PC-9 (cell line): ENCODE measurements around the gene ABCF3. TPM values are rescaled to one million over a fixed set of nuclear protein-coding genes. Genes with fewer than 3 reads are reported as not detected.

Source experiments
- BruUV-seq: library from RNA; stranded (reverse); fragments of 400-500 nt; replicated peaks from 2 replicates; lab custom pipeline; 2021; lab: Mats Ljungman, UMichigan
- CTCF ChIA-PET: fragments of 300-600 bp; sonication (Branson Sonifier 250); formaldehyde crosslinking; loops from one replicate; lab custom pipeline; 2022; ENCODE audit warnings: antibody characterized with exemption; lab: Charles Lee
- POLR2A ChIA-PET: fragments of 300-600 bp; sonication (Branson Sonifier 250); formaldehyde crosslinking; loops from one replicate; lab custom pipeline; 2022; ENCODE audit warnings: antibody characterized with exemption; ENCODE audit not compliant: unreplicated experiment; lab: Charles Lee
- DNase-seq, 2 experiments: peaks; one replicate each; pipeline versions ENCODE4 v3.0.0 to v3.0.0-alpha.2; 2015 to 2022; ENCODE audit warnings: mixed read lengths in 1 of 2
- H2AFZ ChIP-seq: fragments of 200-600 bp; sonication (generic); 2 replicates; pipeline ENCODE4 v1.8.1; 2017; ENCODE audit warnings: antibody characterized with exemption
- H3F3A ChIP-seq: fragments of 200-600 bp; sonication (generic); 2 replicates; pipeline ENCODE4 v1.8.1; 2017; ENCODE audit warnings: antibody characterized with exemption, mild to moderate bottlenecking, low read depth; ENCODE audit not compliant: insufficient read depth
- H3K27ac ChIP-seq: fragments of 200-600 bp; sonication (generic); 2 replicates; pipeline ENCODE4 v1.6.1; 2016; ENCODE audit warnings: mixed run types
- H3K27me3 ChIP-seq: fragments of 200-600 bp; sonication (generic); 2 replicates; pipeline ENCODE4 v1.6.1; 2016; ENCODE audit warnings: low read depth, mixed run types; ENCODE audit not compliant: insufficient read depth
- H3K36me3 ChIP-seq: fragments of 200-600 bp; sonication (generic); 2 replicates; pipeline ENCODE4 v1.6.1; 2016; ENCODE audit warnings: low read depth, mixed run types
- H3K4me1 ChIP-seq: fragments of 200-600 bp; sonication (generic); replicated peaks from 2 replicates; pipeline ENCODE4 v1.6.1; 2016; ENCODE audit warnings: mixed run types; ENCODE audit not compliant: insufficient read depth
- H3K4me2 ChIP-seq: fragments of 200-600 bp; sonication (generic); 2 replicates; pipeline ENCODE4 v1.6.1; 2017; ENCODE audit warnings: mixed run types
- H3K4me3 ChIP-seq: fragments of 200-600 bp; sonication (generic); 2 replicates; pipeline ENCODE4 v1.6.1; 2016; ENCODE audit warnings: mixed run types
- H3K79me2 ChIP-seq: fragments of 200-600 bp; sonication (generic); 2 replicates; pipeline ENCODE4 v1.6.1; 2017; ENCODE audit warnings: low read depth, mixed run types
- H3K9me2 ChIP-seq: fragments of 200-600 bp; sonication (generic); 2 replicates; pipeline ENCODE4 v1.8.1; 2017; ENCODE audit warnings: mild to moderate bottlenecking; ENCODE audit not compliant: insufficient read depth
- H3K9me3 ChIP-seq: fragments of 200-600 bp; sonication (generic); 2 replicates; pipeline ENCODE4 v1.8.1; 2016; ENCODE audit warnings: low read depth; ENCODE audit not compliant: insufficient read depth
- H4K20me1 ChIP-seq: fragments of 200-600 bp; sonication (generic); 2 replicates; pipeline ENCODE4 v1.8.1; 2017; ENCODE audit not compliant: insufficient read depth
- EZH2 ChIP-seq: fragments of 200-600 bp; sonication (generic); IDR thresholded peaks from 2 replicates; pipeline ENCODE4 v1.8.0; 2017; ENCODE audit warnings: antibody characterized with exemption, low read depth
- intact Hi-C: fragments of 100-400 bp; cut with micrococcal nuclease; formaldehyde crosslinking; loops from one replicate; pipeline ENCODE4 v1.10.0; 2022; ENCODE audit not compliant: unreplicated experiment
- total RNA-seq: library from RNA; stranded (reverse); gene quantifications from 2 replicates; pipeline ENCODE4 v1.2.3, GENCODE V29; 2021
- TF ChIP-seq, protein P1 (sequence below): fragments of 200-600 bp; sonication (generic); conservative IDR thresholded peaks from 2 replicates; pipeline ENCODE4 v1.6.1; 2017; ENCODE audit warnings: mixed run types, antibody characterized with exemption, mild to moderate bottlenecking, moderate library complexity

Gene ABCF3
- total RNA-seq, 1 experiment from 2014 or later = 98.8 TPM

GRCh38 chr3:184168363-184169120, 17.5 kb upstream of the ABCF3 start:
- 0 out of 2 replicates have a peak overlapping the region, but pooled peaks have one; percentile 3 for H3K27ac ChIP-seq
- ChIA-PET POLR2A (no interaction called here), CTCF (no interaction called here)
- 0 out of 2 replicates have a peak, but pooled peaks cover 3% of the 10 kb centered on the region for H4K20me1 ChIP-seq
- no peak overlapping the region for H2AFZ ChIP-seq
- peaks cover 35% of the 10 kb centered on the region for H3K36me3 ChIP-seq
- no peaks in the 10 kb centered on the region for H3K9me3 ChIP-seq
- H3K4me1 ChIP-seq = no peaks in the 10 kb centered on the region
- TF ChIP-seq EZH2 = no peak
- TF ChIP-seq, protein P1, sequence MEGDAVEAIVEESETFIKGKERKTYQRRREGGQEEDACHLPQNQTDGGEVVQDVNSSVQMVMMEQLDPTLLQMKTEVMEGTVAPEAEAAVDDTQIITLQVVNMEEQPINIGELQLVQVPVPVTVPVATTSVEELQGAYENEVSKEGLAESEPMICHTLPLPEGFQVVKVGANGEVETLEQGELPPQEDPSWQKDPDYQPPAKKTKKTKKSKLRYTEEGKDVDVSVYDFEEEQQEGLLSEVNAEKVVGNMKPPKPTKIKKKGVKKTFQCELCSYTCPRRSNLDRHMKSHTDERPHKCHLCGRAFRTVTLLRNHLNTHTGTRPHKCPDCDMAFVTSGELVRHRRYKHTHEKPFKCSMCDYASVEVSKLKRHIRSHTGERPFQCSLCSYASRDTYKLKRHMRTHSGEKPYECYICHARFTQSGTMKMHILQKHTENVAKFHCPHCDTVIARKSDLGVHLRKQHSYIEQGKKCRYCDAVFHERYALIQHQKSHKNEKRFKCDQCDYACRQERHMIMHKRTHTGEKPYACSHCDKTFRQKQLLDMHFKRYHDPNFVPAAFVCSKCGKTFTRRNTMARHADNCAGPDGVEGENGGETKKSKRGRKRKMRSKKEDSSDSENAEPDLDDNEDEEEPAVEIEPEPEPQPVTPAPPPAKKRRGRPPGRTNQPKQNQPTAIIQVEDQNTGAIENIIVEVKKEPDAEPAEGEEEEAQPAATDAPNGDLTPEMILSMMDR = no peak
- peaks cover 26% of the 10 kb centered on the region; the same call in 1 of the 2 replicates for H3F3A ChIP-seq
- H3K79me2 ChIP-seq = no peaks in the 10 kb centered on the region
- intact Hi-C loops = no loop called here
- no peak for DNase-seq
- no peak overlapping the region for H3K4me2 ChIP-seq
- H3K27me3 ChIP-seq = no peaks in the 10 kb centered on the region
- no peak overlapping the region for H3K4me3 ChIP-seq
- no TSS peak for BruUV-seq
- H3K9me2 ChIP-seq = no peaks in the 10 kb centered on the region

- H3K79me2 ChIP-seq = peaks cover 5% of the 10 kb centered on the region
- CTCF ChIA-PET = interaction anchor here (0.5 kb wide), 1 partner anchor 842 kb away, joined by 3 read pairs; no protein-coding TSS in a partner anchor
- no peak for TF ChIP-seq EZH2
- TF ChIP-seq, protein P1 = no peak
- intact Hi-C loops = no loop called here
- no peak overlapping the region for H3K27ac ChIP-seq
- no peak overlapping the region for H2AFZ ChIP-seq
- no peak for DNase-seq
- no peaks in the 10 kb centered on the region for H3K4me1 ChIP-seq
- H3K36me3 ChIP-seq = peaks cover 26% of the 10 kb centered on the region; the same call in 1 of the 2 replicates
- POLR2A ChIA-PET = no interaction called here
- BruUV-seq = no TSS peak
- 0 out of 2 replicates have a peak, but pooled peaks cover 3% of the 10 kb centered on the region for H4K20me1 ChIP-seq
- H3K4me3 ChIP-seq = no peak overlapping the region
- no peaks in the 10 kb centered on the region for H3K9me2 ChIP-seq
- H3K27me3 ChIP-seq = no peaks in the 10 kb centered on the region
- H3K4me2 ChIP-seq = no peak overlapping the region
- H3K9me3 ChIP-seq = no peaks in the 10 kb centered on the region
- H3F3A ChIP-seq = peaks cover 34% of the 10 kb centered on the region; the same call in 1 of the 2 replicates
Measured at GRCh38 chr3:184169896-184170875, 15.8 kb upstream of the ABCF3 start.

- H3K79me2 ChIP-seq = peaks cover 18% of the 10 kb centered on the region
- POLR2A ChIA-PET = interaction anchor here (0.6 kb wide), 1 partner anchor 43 kb away, joined by 3 read pairs; no protein-coding TSS in a partner anchor
- no peak for DNase-seq
- no peak for TF ChIP-seq EZH2
- TF ChIP-seq, protein P1 = no peak
- H3K4me2 ChIP-seq = no peak overlapping the region
- H3K4me3 ChIP-seq = no peak overlapping the region
- no peaks in the 10 kb centered on the region for H3K9me2 ChIP-seq
- CTCF ChIA-PET = no interaction called here
- H3K36me3 ChIP-seq = 0 out of 2 replicates have a peak, but pooled peaks cover 13% of the 10 kb centered on the region
- H4K20me1 ChIP-seq = 0 out of 2 replicates have a peak, but pooled peaks cover 3% of the 10 kb centered on the region
- no peak overlapping the region for H2AFZ ChIP-seq
- H3K9me3 ChIP-seq = no peaks in the 10 kb centered on the region
- no peaks in the 10 kb centered on the region for H3K27me3 ChIP-seq
- H3F3A ChIP-seq = peaks cover 42% of the 10 kb centered on the region; the same call in 1 of the 2 replicates
- H3K4me1 ChIP-seq = peaks cover 11% of the 10 kb centered on the region
- no TSS peak for BruUV-seq
- intact Hi-C loops = no loop called here
- no peak overlapping the region for H3K27ac ChIP-seq
Measured at GRCh38 chr3:184171562-184171961, 14.4 kb upstream of the ABCF3 start.
